ENCODE measurements around the gene CCDC106.

CCDC106 gene

GRCh38 chr19:55601084-55601483 is 46.9 kb upstream of the CCDC106 start:
- Mint-ChIP-seq H3K27me3 (ENCODE audit: low read depth, poor library complexity) (no peaks in the 10 kb centered on the region), H3K36me3 (ENCODE audit: low read depth) (peaks cover 31% of the 10 kb centered on the region), H3K4me1 (peaks cover 46% of the 10 kb centered on the region), H3K4me3 (peak overlapping the region; percentile 82), H3K9me3 (peaks cover 10% of the 10 kb centered on the region), H3K27ac (peak overlapping the region; percentile 54)
- no peak for DNase-seq
- no peak for TF ChIP-seq CTCF (IDR thresholded peaks at IDR 0.05)

- Mint-ChIP-seq H3K27me3 (ENCODE audit: low read depth, poor library complexity) (no peaks in the 10 kb centered on the region), H3K36me3 (ENCODE audit: low read depth) (peaks cover 27% of the 10 kb centered on the region), H3K4me3 (no peak overlapping the region), H3K9me3 (peaks cover 6% of the 10 kb centered on the region), H3K4me1 (peaks cover 53% of the 10 kb centered on the region), H3K27ac (no peak overlapping the region)
- no peak for DNase-seq
- TF ChIP-seq CTCF (IDR thresholded peaks at IDR 0.05): no peak
Observed at GRCh38 chr19:55602104-55603001, 45.7 kb upstream of the CCDC106 start.

GRCh38 chr19:55603115-55603514 is 44.9 kb upstream of the CCDC106 start:
- H3K4me3 Mint-ChIP-seq: no peak overlapping the region
- H3K27ac Mint-ChIP-seq: no peak overlapping the region

GRCh38 chr19:55603581-55604292 is 44.3 kb upstream of the CCDC106 start:
- peak overlapping the region; percentile 91 for H3K27ac Mint-ChIP-seq
- no peak for DNase-seq
- H3K27me3 Mint-ChIP-seq (ENCODE audit: low read depth, poor library complexity): no peaks in the 10 kb centered on the region
- H3K9me3 Mint-ChIP-seq: peaks cover 6% of the 10 kb centered on the region
- peaks cover 28% of the 10 kb centered on the region for H3K36me3 Mint-ChIP-seq (ENCODE audit: low read depth)
- peaks cover 53% of the 10 kb centered on the region for H3K4me1 Mint-ChIP-seq
- peak overlapping the region; percentile 85 for H3K4me3 Mint-ChIP-seq
- no peak for TF ChIP-seq CTCF (IDR thresholded peaks at IDR 0.05)

More at GRCh38 chr19:55603115-55603514, 44.9 kb upstream of the CCDC106 start:
- Mint-ChIP-seq H3K4me1 (peaks cover 55% of the 10 kb centered on the region), H3K27me3 (ENCODE audit: low read depth, poor library complexity) (no peaks in the 10 kb centered on the region), H3K36me3 (ENCODE audit: low read depth) (peaks cover 29% of the 10 kb centered on the region), H3K9me3 (peaks cover 6% of the 10 kb centered on the region)
- DNase-seq: no peak
- no peak for TF ChIP-seq CTCF (IDR thresholded peaks at IDR 0.05)

GRCh38 chr19:55605207-55605636 is 42.8 kb upstream of the CCDC106 start:
- no peak for TF ChIP-seq CTCF (IDR thresholded peaks at IDR 0.05)
- peaks cover 51% of the 10 kb centered on the region for H3K4me1 Mint-ChIP-seq
- H3K4me3 Mint-ChIP-seq: peak overlapping the region; percentile 85
- no peaks in the 10 kb centered on the region for H3K27me3 Mint-ChIP-seq (ENCODE audit: low read depth, poor library complexity)
- H3K9me3 Mint-ChIP-seq: peaks cover 6% of the 10 kb centered on the region
- peak overlapping the region; percentile 96 for H3K27ac Mint-ChIP-seq
- DNase-seq: peak; percentile 99
- peaks cover 40% of the 10 kb centered on the region for H3K36me3 Mint-ChIP-seq (ENCODE audit: low read depth)
